ENCODE results near the gene VARS2. TPM values are rescaled to one million over a fixed set of nuclear protein-coding genes. Genes with fewer than 3 reads are reported as not detected.

Gene VARS2
- total and polyA plus RNA-seq, 9 of the 15 experiments (the other 6 are each of a cell fraction or from before 2014, with no cell fraction given) = 1.6 to 53.6 (median 29.9) TPM

DNA sequence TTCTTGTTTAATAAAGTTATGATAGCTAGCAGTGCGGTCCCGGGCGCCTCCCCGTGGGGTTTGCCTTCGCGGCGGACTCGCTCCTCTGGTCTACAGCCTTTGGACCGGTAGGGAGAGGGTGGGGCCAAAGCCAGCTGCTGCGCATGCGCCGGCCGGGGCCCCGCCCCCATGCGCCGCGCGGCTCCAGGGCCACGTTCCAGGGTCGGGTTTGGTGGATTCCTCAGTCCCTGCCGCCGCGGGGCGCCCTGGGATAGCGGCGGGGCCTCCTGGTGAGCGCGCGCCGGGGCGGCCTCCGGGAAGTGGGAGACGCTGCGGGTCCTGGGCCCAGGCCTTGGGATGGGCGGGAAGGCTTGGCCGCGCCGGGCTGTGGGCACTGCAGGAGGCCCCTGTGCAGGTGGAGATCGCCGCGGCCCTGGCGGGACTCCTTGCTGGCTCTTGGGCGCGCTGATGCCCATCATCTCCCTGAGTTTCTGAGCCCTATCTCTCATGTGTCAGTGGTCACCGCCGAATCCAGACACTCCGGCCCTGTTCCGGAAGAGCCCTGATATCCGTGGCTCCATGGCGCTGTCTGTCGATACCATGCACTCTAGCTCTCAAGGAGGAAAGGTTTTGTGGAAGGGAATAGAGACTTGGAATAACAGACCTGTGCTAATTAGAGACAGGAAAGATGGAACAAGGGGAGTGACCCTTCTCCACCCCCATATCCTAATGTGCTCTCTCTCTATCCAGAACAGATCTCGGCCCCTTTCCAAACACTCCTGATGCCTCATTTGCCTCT, at the start of gene VARS2 (continued):
- TF ChIP-seq, protein P1, sequence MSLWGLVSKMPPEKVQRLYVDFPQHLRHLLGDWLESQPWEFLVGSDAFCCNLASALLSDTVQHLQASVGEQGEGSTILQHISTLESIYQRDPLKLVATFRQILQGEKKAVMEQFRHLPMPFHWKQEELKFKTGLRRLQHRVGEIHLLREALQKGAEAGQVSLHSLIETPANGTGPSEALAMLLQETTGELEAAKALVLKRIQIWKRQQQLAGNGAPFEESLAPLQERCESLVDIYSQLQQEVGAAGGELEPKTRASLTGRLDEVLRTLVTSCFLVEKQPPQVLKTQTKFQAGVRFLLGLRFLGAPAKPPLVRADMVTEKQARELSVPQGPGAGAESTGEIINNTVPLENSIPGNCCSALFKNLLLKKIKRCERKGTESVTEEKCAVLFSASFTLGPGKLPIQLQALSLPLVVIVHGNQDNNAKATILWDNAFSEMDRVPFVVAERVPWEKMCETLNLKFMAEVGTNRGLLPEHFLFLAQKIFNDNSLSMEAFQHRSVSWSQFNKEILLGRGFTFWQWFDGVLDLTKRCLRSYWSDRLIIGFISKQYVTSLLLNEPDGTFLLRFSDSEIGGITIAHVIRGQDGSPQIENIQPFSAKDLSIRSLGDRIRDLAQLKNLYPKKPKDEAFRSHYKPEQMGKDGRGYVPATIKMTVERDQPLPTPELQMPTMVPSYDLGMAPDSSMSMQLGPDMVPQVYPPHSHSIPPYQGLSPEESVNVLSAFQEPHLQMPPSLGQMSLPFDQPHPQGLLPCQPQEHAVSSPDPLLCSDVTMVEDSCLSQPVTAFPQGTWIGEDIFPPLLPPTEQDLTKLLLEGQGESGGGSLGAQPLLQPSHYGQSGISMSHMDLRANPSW (CRISPR knock-in tag; IDR thresholded peaks at IDR 0.05) = 0 out of 2 replicates have a peak, but pooled peaks have one; percentile 78
- TF ChIP-seq POU5F1 (IDR thresholded peaks at IDR 0.05; ENCODE audit: borderline replicate concordance, low read depth, low read length, partially characterized antibody) (peak; percentile 12), ZNF23 (CRISPR knock-in tag; IDR thresholded peaks at IDR 0.05) (peak; percentile 53; the same call in 1 of the 2 replicates), CBFA2T2 (conservative IDR thresholded peaks at IDR 0.05) (no peak), CHCHD3 (CRISPR knock-in tag; IDR thresholded peaks at IDR 0.05) (peak; percentile 80; the same call in 1 of the 2 replicates), TEAD1 (CRISPR knock-in tag; IDR thresholded peaks at IDR 0.05) (peak; percentile 82 to 98; a peak in 3 of 4 replicates), HINFP (tag; conservative IDR thresholded peaks at IDR 0.05; ENCODE audit: low read depth) (no peak), KDM4B (IDR thresholded peaks at IDR 0.05; ENCODE audit: borderline replicate concordance in 2 of 2, low read depth in 1 of 2) (no peak), DEAF1 (CRISPR knock-in tag; IDR thresholded peaks at IDR 0.05) (peak; percentile 53), POLR3A (IDR thresholded peaks at IDR 0.05; ENCODE audit: borderline replicate concordance, extremely low read depth, insufficient read depth, insufficient read length) (no peak), NR2C1 (IDR thresholded peaks at IDR 0.05) (no peak), NR2C1 (tag; IDR thresholded peaks at IDR 0.05) (no peak), GATAD2A (IDR thresholded peaks at IDR 0.05) (no peak; the same call in 1 of the 2 replicates), FUS (optimal IDR thresholded peaks at IDR 0.05; ENCODE audit: low read depth, low read length) (peak; percentile 69), SAFB2 (IDR thresholded peaks at IDR 0.05; ENCODE audit: borderline replicate concordance, low read depth, low read length, severe bottlenecking) (no peak), NUFIP1 (IDR thresholded peaks at IDR 0.05; ENCODE audit: partially characterized antibody) (no peak), CBX3 (IDR thresholded peaks at IDR 0.05; ENCODE audit: borderline replicate concordance in 1 of 2, low read length in 2 of 2) (no peak), CBFA2T3 (IDR thresholded peaks at IDR 0.05) (no peak), ZNF24 (IDR thresholded peaks at IDR 0.05) (no peak), DPF2 (IDR thresholded peaks at IDR 0.05) (peak; percentile 70)
- TF ChIP-seq, protein P2, sequence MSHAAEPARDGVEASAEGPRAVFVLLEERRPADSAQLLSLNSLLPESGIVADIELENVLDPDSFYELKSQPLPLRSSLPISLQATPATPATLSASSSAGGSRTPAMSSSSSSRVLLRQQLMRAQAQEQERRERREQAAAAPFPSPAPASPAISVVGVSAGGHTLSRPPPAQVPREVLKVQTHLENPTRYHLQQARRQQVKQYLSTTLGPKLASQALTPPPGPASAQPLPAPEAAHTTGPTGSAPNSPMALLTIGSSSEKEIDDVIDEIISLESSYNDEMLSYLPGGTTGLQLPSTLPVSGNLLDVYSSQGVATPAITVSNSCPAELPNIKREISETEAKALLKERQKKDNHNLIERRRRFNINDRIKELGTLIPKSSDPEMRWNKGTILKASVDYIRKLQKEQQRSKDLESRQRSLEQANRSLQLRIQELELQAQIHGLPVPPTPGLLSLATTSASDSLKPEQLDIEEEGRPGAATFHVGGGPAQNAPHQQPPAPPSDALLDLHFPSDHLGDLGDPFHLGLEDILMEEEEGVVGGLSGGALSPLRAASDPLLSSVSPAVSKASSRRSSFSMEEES (CRISPR knock-in tag; IDR thresholded peaks at IDR 0.05) = no peak

All from K562 (cell line).